Measurements from ENCODE around the gene DIS3L2. TPM values are rescaled to one million over a fixed set of nuclear protein-coding genes. Genes with fewer than 3 reads are reported as not detected.

The DIS3L2 gene
- total and polyA plus RNA-seq, 2 of the 8 experiments (the other 6 are each of a cell fraction or from before 2014, with no cell fraction given), result 11.5 to 21.6 TPM

DNA sequence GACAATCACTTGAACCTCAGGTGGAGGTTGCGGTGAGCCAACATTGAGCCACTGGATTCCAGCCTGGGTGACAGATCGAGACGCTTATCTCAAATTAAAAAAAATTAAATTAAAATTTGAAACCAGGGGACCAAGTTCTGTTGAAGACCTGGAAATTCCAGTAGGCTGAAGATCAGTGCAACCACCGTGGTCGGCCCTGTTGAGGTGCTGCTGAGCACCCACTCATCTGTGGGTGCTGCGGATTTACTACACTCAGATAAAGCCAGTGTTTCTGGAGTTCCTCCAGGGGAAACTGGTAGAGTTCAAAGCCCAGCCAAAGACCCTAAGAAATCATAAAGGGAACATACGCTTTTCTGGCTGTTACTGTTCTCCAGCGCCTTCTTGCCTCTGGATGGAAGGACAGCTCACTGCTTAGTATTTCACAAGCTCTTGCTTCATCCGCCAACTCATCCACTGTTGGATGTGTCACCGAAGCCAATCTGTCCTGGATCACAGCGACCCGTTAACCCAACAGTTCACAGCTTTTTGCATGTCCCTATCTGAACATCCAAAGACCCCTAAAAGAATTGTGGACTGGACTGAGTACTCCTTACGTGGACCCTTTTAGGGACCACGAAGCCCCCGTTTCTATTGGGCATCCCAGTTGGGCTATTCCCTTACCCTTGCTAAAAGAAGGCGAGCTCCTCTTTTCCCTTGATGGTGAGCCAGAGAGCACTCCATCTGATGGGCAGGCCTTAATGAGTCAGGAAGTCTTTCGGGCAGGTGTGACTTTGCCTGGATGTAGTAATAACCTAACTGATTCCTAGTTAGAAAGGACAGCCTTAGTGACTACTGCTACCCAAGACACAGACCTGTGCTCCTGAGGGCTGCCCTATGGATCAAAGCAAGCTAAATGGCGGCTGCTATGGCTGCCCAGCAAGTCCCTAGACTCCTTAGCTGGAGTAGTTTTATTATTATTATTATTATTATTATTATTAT is 411.0 kb downstream of the DIS3L2 start:
- H3K18ac ChIP-seq (ENCODE audit: extremely low read depth, low read length), result no peak overlapping the region
- H2AFZ ChIP-seq (ENCODE audit: low read length), result no peak overlapping the region
- no peak overlapping the region for H4K91ac ChIP-seq (replicated peaks; ENCODE audit: insufficient read length, low read length)
- no peak overlapping the region for H2BK5ac ChIP-seq (ENCODE audit: low read depth, low read length)
- no peak overlapping the region for H3K4me2 ChIP-seq (ENCODE audit: insufficient read depth in 1 of 2, low read depth in 2 of 2, low read length in 2 of 2)
- H4K8ac ChIP-seq (ENCODE audit: extremely low read depth, insufficient read depth, low read length), result no peak overlapping the region
- no peak overlapping the region for H2AK5ac ChIP-seq (ENCODE audit: low read depth, low read length)
- H4K20me1 ChIP-seq (replicated peaks in 1 of 2; ENCODE audit: control insufficient read depth in 1 of 2, insufficient read depth in 2 of 2, low read length in 2 of 2), result no peaks in the 10 kb centered on the region
- H3K23me2 ChIP-seq (ENCODE audit: low read depth, low read length), result no peaks in the 10 kb centered on the region
- H3K23ac ChIP-seq (ENCODE audit: insufficient read length), result no peak overlapping the region
- 92% methylated on average over 18 of the region's 18 CpGs; no CpG with 5 or more reads in 1 of the 2 experiments for WGBS, 2 experiments (ENCODE audit: extremely low coverage in 1 of 2, insufficient coverage in 1 of 2, insufficient read length in 1 of 2, insufficient replicate concordance in 2 of 2, low coverage in 1 of 2, low lambda C conversion rate in 2 of 2, missing lambda C conversion rate in 1 of 2)
- H3K4me1 ChIP-seq (replicated peaks in 1 of 4; ENCODE audit: control insufficient read depth in 3 of 4, insufficient read depth in 4 of 4, low read length in 3 of 4), result peaks cover 0 to 23% (median 11%) of the 10 kb centered on the region in 4 experiments; a peak in 6 of 7 replicates
- no peaks in the 10 kb centered on the region for H3K79me1 ChIP-seq (ENCODE audit: low read depth, low read length)
- no peaks in the 10 kb centered on the region for H3K36me3 ChIP-seq (ENCODE audit: control insufficient read depth in 2 of 4, insufficient read depth in 4 of 4, low read length in 3 of 4)
- H3K4me3 ChIP-seq (ENCODE audit: extremely low read depth in 1 of 4, insufficient read depth in 2 of 4, low read depth in 3 of 4, low read length in 4 of 4), result no peak overlapping the region
- H3K14ac ChIP-seq (ENCODE audit: insufficient read length), result no peak overlapping the region
- H2BK12ac ChIP-seq (ENCODE audit: low read depth, low read length), result no peak overlapping the region
- H3K27me3 ChIP-seq (replicated peaks in 1 of 4; ENCODE audit: control insufficient read depth in 3 of 4, extremely low read depth in 1 of 4, insufficient read depth in 3 of 4, low read length in 3 of 4), result no peaks in the 10 kb centered on the region
- FAIRE-seq, result no peak
- DNase-seq (ENCODE audit: low read depth in 1 of 2, low spot score in 2 of 2), result no peak
- no peak overlapping the region for H4K5ac ChIP-seq (ENCODE audit: insufficient read length, low read depth, low read length)
- no peak overlapping the region for H3K56ac ChIP-seq (replicated peaks; ENCODE audit: insufficient read length, low read depth, low read length)
- H3K4ac ChIP-seq (replicated peaks; ENCODE audit: insufficient read length, low read depth, low read length), result no peak overlapping the region
- ChIA-PET POLR2A (ENCODE audit: partially characterized antibody) (interaction anchor here (1.4 to 1.7 kb wide), 3 partner anchors 20 to 47 kb away, joined by 3 to 4 read pairs (median 3); no protein-coding TSS in a partner anchor), CTCF (ENCODE audit: partially characterized antibody) (interaction anchor here (0.6 to 8.3 kb wide), 25 partner anchors 7 to 788 kb away, joined by 3 to 88 read pairs (median 4); no protein-coding TSS in a partner anchor)
- H2BK20ac ChIP-seq (ENCODE audit: low read length), result 0 out of 2 replicates have a peak overlapping the region, but pooled peaks have one; percentile 15
- no peaks in the 10 kb centered on the region for H3K9me3 ChIP-seq (ENCODE audit: insufficient read depth in 2 of 2, low read depth in 1 of 2, low read length in 1 of 2)
- H2BK15ac ChIP-seq (ENCODE audit: low read length), result no peak overlapping the region
- no peaks in the 10 kb centered on the region for H3K79me2 ChIP-seq (ENCODE audit: control insufficient read depth in 1 of 2, insufficient read depth in 2 of 2, low read length in 2 of 2)
- no peak overlapping the region for H2BK120ac ChIP-seq (replicated peaks; ENCODE audit: low read depth, low read length)
- no peak overlapping the region for H3K27ac ChIP-seq (ENCODE audit: low read depth, low read length)
- no peak overlapping the region for H3K9ac ChIP-seq (replicated peaks in 1 of 4; ENCODE audit: extremely low read depth in 1 of 4, low read depth in 3 of 4, low read length in 3 of 4)
- no peak for TF ChIP-seq EP300 (IDR thresholded peaks at IDR 0.05; ENCODE audit: borderline replicate concordance in 1 of 2, low read depth in 2 of 2, low read length in 2 of 2)

All from H1 (cell line).